ENCODE measurements around the gene C17orf100.
A peak's percentile ranks its signal among the peaks of the same experiment; 100 is the strongest.

Gene C17orf100

GRCh38 chr17:6651354-6651918 lies at the start of gene C17orf100, which contains the start of gene MED31:
TSS of gene C17orf100 (plus strand) at chr17:6651762. CDS start at chr17:6651914, 152 bp downstream.
TSS of gene MED31 (minus strand) at chr17:6651605. CDS start at chr17:6651528, 77 bp downstream.
- DNase-seq (ENCODE audit: low read depth, low spot score), result peak; percentile 82
- H3K27me3 ChIP-seq (ENCODE audit: control insufficient read depth, insufficient read depth, low read length), result peaks cover 8% of the 10 kb centered on the region; the same call in 1 of the 2 replicates
- WGBS (ENCODE audit: insufficient coverage, insufficient read length), result no CpG with 5 or more reads among the region's 35 CpGs

GRCh38 chr17:6602141-6602540 lies 49.4 kb upstream of the C17orf100 start:
- Histone ChIP-seq H3K9me3 (ENCODE audit: control insufficient read depth, insufficient read depth, low read length) (no peaks in the 10 kb centered on the region), H3K4me3 (ENCODE audit: low read length) (no peak overlapping the region), H3K27me3 (ENCODE audit: control insufficient read depth, insufficient read depth, low read length) (no peaks in the 10 kb centered on the region), H3K27ac (ENCODE audit: low read length) (no peak overlapping the region), H3K36me3 (ENCODE audit: control insufficient read depth, insufficient read depth, low read length) (peaks cover 8% of the 10 kb centered on the region), H3K4me1 (ENCODE audit: control insufficient read depth, insufficient read depth, low read length) (no peaks in the 10 kb centered on the region)
- WGBS (ENCODE audit: insufficient coverage, insufficient read length), result no CpG with 5 or more reads among the region's 2 CpGs
- DNase-seq (ENCODE audit: low read depth, low spot score), result no peak

More at GRCh38 chr17:6651354-6651918, at the start of gene C17orf100, which contains the start of gene MED31:
- Histone ChIP-seq H3K4me3 (ENCODE audit: low read length) (peak within 1 kb of the TSS; percentile 98), H3K36me3 (ENCODE audit: control insufficient read depth, insufficient read depth, low read length) (no peaks in the 10 kb centered on the region), H3K9me3 (ENCODE audit: control insufficient read depth, insufficient read depth, low read length) (no peaks in the 10 kb centered on the region), H3K4me1 (ENCODE audit: control insufficient read depth, insufficient read depth, low read length) (peaks cover 9% of the 10 kb centered on the region; the same call in 1 of the 2 replicates), H3K27ac (ENCODE audit: low read length) (no peak within 1 kb of the TSS)

GRCh38 chr17:6603744-6604325 lies 47.7 kb upstream of the C17orf100 start:
- Histone ChIP-seq H3K4me1 (ENCODE audit: control insufficient read depth, insufficient read depth, low read length) (no peaks in the 10 kb centered on the region), H3K9me3 (ENCODE audit: control insufficient read depth, insufficient read depth, low read length) (no peaks in the 10 kb centered on the region), H3K36me3 (ENCODE audit: control insufficient read depth, insufficient read depth, low read length) (peaks cover 11% of the 10 kb centered on the region), H3K27me3 (ENCODE audit: control insufficient read depth, insufficient read depth, low read length) (no peaks in the 10 kb centered on the region), H3K4me3 (ENCODE audit: low read length) (no peak overlapping the region), H3K27ac (ENCODE audit: low read length) (no peak overlapping the region)
- DNase-seq (ENCODE audit: low read depth, low spot score), result no peak
- no CpG with 5 or more reads among the region's 3 CpGs for WGBS (ENCODE audit: insufficient coverage, insufficient read length)

GRCh38 chr17:6605142-6605541 lies 46.4 kb upstream of the C17orf100 start:
- no peaks in the 10 kb centered on the region for H3K9me3 ChIP-seq (ENCODE audit: control insufficient read depth, insufficient read depth, low read length)
- peaks cover 13% of the 10 kb centered on the region for H3K36me3 ChIP-seq (ENCODE audit: control insufficient read depth, insufficient read depth, low read length)
- H3K27me3 ChIP-seq (ENCODE audit: control insufficient read depth, insufficient read depth, low read length), result no peaks in the 10 kb centered on the region
- whole genome bisulfite sequencing (ENCODE audit: insufficient coverage, insufficient read length), result no CpG with 5 or more reads among the region's 6 CpGs
- H3K4me1 ChIP-seq (ENCODE audit: control insufficient read depth, insufficient read depth, low read length), result no peaks in the 10 kb centered on the region
- no peak overlapping the region for H3K4me3 ChIP-seq (ENCODE audit: low read length)
- H3K27ac ChIP-seq (ENCODE audit: low read length), result no peak overlapping the region
- no peak for DNase-seq (ENCODE audit: low read depth, low spot score)

- no peaks in the 10 kb centered on the region for H3K9me3 ChIP-seq (ENCODE audit: control insufficient read depth, insufficient read depth, low read length)
- no peaks in the 10 kb centered on the region for H3K4me1 ChIP-seq (ENCODE audit: control insufficient read depth, insufficient read depth, low read length)
- no peak for DNase-seq (ENCODE audit: low read depth, low spot score)
- no peak overlapping the region for H3K27ac ChIP-seq (ENCODE audit: low read length)
- no CpG with 5 or more reads among the region's 3 CpGs for WGBS (ENCODE audit: insufficient coverage, insufficient read length)
- peaks cover 13% of the 10 kb centered on the region for H3K36me3 ChIP-seq (ENCODE audit: control insufficient read depth, insufficient read depth, low read length)
- H3K27me3 ChIP-seq (ENCODE audit: control insufficient read depth, insufficient read depth, low read length), result no peaks in the 10 kb centered on the region
- H3K4me3 ChIP-seq (ENCODE audit: low read length), result no peak overlapping the region
Observed at GRCh38 chr17:6608321-6608720, 43.2 kb upstream of the C17orf100 start.

GRCh38 chr17:6610011-6610410 lies 41.6 kb upstream of the C17orf100 start:
- Histone ChIP-seq H3K36me3 (ENCODE audit: control insufficient read depth, insufficient read depth, low read length) (peaks cover 13% of the 10 kb centered on the region), H3K4me3 (ENCODE audit: low read length) (no peak overlapping the region), H3K9me3 (ENCODE audit: control insufficient read depth, insufficient read depth, low read length) (no peaks in the 10 kb centered on the region), H3K4me1 (ENCODE audit: control insufficient read depth, insufficient read depth, low read length) (no peaks in the 10 kb centered on the region), H3K27ac (ENCODE audit: low read length) (no peak overlapping the region), H3K27me3 (ENCODE audit: control insufficient read depth, insufficient read depth, low read length) (no peaks in the 10 kb centered on the region)
- DNase-seq (ENCODE audit: low read depth, low spot score), result no peak
- WGBS (ENCODE audit: insufficient coverage, insufficient read length), result no CpG with 5 or more reads among the region's 5 CpGs

- DNase-seq (ENCODE audit: low read depth, low spot score), result no peak
- Histone ChIP-seq H3K4me3 (ENCODE audit: low read length) (no peak overlapping the region), H3K36me3 (ENCODE audit: control insufficient read depth, insufficient read depth, low read length) (peaks cover 5% of the 10 kb centered on the region; the same call in 1 of the 2 replicates), H3K27ac (ENCODE audit: low read length) (no peak overlapping the region), H3K27me3 (ENCODE audit: control insufficient read depth, insufficient read depth, low read length) (no peaks in the 10 kb centered on the region), H3K9me3 (ENCODE audit: control insufficient read depth, insufficient read depth, low read length) (no peaks in the 10 kb centered on the region), H3K4me1 (ENCODE audit: control insufficient read depth, insufficient read depth, low read length) (no peaks in the 10 kb centered on the region)
- no CpG with 5 or more reads among the region's 4 CpGs for WGBS (ENCODE audit: insufficient coverage, insufficient read length)
Observed at GRCh38 chr17:6611231-6611630, 40.3 kb upstream of the C17orf100 start.

- Histone ChIP-seq H3K4me1 (ENCODE audit: control insufficient read depth, insufficient read depth, low read length) (no peaks in the 10 kb centered on the region), H3K4me3 (ENCODE audit: low read length) (no peak overlapping the region), H3K27me3 (ENCODE audit: control insufficient read depth, insufficient read depth, low read length) (no peaks in the 10 kb centered on the region), H3K9me3 (ENCODE audit: control insufficient read depth, insufficient read depth, low read length) (no peaks in the 10 kb centered on the region), H3K36me3 (ENCODE audit: control insufficient read depth, insufficient read depth, low read length) (peaks cover 3% of the 10 kb centered on the region; the same call in 1 of the 2 replicates), H3K27ac (ENCODE audit: low read length) (no peak overlapping the region)
- no CpG with 5 or more reads among the region's 3 CpGs for WGBS (ENCODE audit: insufficient coverage, insufficient read length)
- DNase-seq (ENCODE audit: low read depth, low spot score), result no peak
Observed at GRCh38 chr17:6623941-6624340, 27.6 kb upstream of the C17orf100 start.

GRCh38 chr17:6626616-6627015 lies 24.9 kb upstream of the C17orf100 start:
- no CpG with 5 or more reads among the region's 6 CpGs for WGBS (ENCODE audit: insufficient coverage, insufficient read length)
- H3K36me3 ChIP-seq (ENCODE audit: control insufficient read depth, insufficient read depth, low read length), result peaks cover 3% of the 10 kb centered on the region; the same call in 1 of the 2 replicates
- no peak overlapping the region for H3K27ac ChIP-seq (ENCODE audit: low read length)

GRCh38 chr17:6627019-6627418 lies 24.5 kb upstream of the C17orf100 start:
- Histone ChIP-seq H3K4me1 (ENCODE audit: control insufficient read depth, insufficient read depth, low read length) (no peaks in the 10 kb centered on the region), H3K27ac (ENCODE audit: low read length) (no peak overlapping the region), H3K27me3 (ENCODE audit: control insufficient read depth, insufficient read depth, low read length) (no peaks in the 10 kb centered on the region), H3K4me3 (ENCODE audit: low read length) (no peak overlapping the region), H3K36me3 (ENCODE audit: control insufficient read depth, insufficient read depth, low read length) (peaks cover 3% of the 10 kb centered on the region; the same call in 1 of the 2 replicates), H3K9me3 (ENCODE audit: control insufficient read depth, insufficient read depth, low read length) (no peaks in the 10 kb centered on the region)
- no peak for DNase-seq (ENCODE audit: low read depth, low spot score)
- no CpG with 5 or more reads among the region's 1 CpG for WGBS (ENCODE audit: insufficient coverage, insufficient read length)

More at GRCh38 chr17:6626616-6627015, 24.9 kb upstream of the C17orf100 start:
- Histone ChIP-seq H3K4me3 (ENCODE audit: low read length) (no peak overlapping the region), H3K9me3 (ENCODE audit: control insufficient read depth, insufficient read depth, low read length) (no peaks in the 10 kb centered on the region), H3K27me3 (ENCODE audit: control insufficient read depth, insufficient read depth, low read length) (no peaks in the 10 kb centered on the region), H3K4me1 (ENCODE audit: control insufficient read depth, insufficient read depth, low read length) (no peaks in the 10 kb centered on the region)
- no peak for DNase-seq (ENCODE audit: low read depth, low spot score)
